SIG-M5 treated with dmso at 0.1 percent for 504 hours (cell line): ENCODE measurements around the gene CFAP73.

Experiments
- DNase-seq: peaks from one replicate; lab custom pipeline; 2025; ENCODE audit not compliant: unreplicated experiment; lab: John Stamatoyannopoulos, UW

CFAP73 gene

DNA sequence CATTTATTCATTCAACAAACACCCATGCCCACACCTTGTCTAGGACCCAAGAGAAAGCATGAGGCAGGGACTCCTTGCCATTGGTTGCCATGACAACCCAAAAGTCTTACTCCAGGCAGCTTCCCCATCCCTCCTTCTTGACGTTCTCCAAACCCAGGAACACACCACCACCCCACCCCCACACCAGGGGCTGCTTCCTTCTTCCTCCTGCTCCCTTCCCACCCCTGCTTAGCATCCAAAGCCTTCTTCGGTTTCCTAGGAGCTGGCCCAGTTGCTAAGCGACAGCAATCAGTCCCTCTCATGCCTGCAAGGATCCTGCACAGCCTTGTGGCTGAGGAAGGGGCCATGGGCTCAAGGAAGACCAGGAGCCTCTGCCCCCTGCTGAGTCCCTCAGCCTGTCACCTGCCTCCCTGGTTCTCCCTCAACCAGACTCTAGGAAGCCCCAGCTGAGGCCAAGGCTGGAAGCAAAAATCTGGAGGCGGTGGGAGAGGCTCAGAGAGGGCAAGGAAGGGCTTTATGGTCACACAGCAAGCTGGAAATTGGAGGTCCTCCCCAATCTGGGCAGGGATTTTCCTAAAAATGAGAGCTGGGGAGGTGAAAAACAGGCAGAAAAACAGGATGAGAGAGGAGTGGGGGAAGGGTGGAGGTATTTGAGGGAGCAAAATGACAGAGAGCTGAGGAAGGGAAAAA, 29.4 kb upstream of the CFAP73 start:
- DNase-seq = no peak

- no peak for DNase-seq
These were observed 28.7 kb upstream of the CFAP73 start for GRCh38 chr12:113120670-113121370.

GRCh38 chr12:113127791-113128199, 21.7 kb upstream of the CFAP73 start:
- no peak for DNase-seq

- no peak for DNase-seq
These were observed 20.5 kb upstream of the CFAP73 start for GRCh38 chr12:113128802-113129663.

GRCh38 chr12:113129664-113130456, 19.7 kb upstream of the CFAP73 start:
- DNase-seq = no peak

DNA sequence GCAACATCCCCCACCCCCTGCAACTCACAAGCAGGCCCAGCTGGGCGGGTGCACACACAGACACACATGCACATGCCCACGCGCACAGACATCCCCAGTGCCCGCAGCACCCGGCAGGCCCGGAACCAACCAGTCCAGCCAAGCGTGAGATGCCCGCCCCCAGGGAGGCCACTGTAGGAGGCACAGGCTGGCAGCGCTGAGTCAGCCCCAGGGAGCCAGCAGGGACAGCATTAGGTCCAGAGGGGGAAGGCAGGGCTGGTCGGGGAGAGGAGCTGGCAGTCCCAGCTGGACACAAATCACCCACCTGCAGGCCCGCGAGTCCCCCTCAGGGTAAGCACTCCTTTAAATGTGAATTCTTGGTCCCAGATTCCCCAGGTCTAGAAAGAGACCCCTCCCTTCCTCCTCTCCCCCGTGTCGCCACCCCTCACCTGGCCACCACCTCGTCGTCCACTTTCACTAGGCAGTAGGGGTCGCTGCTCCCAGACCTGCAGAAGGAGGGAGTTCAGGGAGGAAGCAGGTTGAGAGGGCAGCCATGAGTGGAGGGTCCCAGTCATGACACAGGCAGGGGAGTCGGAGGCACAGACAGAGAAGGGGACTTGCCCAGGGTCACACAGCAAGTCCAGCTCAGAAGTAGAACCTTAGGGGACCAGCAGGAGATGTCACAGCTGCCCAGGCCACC, 18.9 kb upstream of the CFAP73 start:
- no peak for DNase-seq

DNA sequence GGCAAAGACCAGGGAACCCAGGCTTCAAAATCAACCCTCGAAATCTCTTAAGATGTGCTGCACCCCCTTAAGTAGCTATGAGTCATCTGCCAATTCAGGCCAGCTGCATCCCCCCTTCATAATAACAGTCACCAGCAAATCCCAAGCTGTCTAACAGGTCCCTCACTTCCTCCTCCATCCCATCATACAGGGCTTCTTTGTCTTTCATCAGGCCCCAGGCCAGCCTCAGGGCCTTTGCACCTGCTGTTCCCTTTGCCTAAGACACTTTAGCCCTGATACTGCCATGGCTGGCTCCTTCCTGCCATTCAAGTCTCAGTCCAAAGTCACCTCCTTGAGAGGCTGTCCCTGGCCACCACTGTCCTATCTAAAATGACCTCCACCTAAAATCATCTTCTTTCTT, 18.0 kb upstream of the CFAP73 start:
- DNase-seq = no peak

DNA sequence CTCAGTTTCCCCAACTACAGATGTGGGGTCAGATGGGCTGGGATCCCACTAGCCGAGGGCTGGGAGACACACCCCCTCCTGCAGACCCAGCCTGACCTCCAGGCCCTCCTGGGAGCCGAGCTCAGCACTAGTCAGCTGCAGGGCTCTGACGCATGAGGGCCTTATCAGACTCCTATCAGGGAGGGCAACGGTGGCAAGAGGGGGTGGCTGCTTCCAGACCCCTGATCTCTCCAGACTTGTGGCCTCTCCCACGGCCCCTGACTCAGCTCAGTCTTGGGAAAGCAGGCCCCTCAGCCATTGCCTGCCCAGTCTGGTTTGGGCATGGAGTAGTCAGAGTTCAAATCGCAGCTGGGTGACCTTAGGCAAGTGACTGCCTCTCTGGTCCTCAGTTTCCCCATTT, 16.5 kb upstream of the CFAP73 start:
- no peak for DNase-seq

DNA sequence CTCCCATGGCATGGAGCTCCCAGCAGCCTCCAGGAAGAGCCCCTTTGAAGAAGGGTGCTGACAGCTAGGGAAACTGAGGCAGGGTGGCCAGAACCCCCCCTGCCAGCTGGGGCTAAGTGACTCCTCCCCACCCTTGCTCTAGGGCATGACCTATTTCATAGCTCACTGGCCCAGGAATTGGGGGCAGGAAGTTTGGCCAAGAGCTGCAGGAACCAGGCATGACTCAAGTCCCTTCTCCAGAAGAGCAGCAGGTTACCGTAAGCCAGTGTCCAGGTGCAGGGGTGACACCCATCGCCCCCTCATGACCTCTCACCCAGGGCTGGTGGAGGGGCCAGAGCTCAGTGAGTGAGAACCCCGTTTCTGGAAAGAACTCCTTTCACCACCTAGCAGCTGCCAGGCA, 15.9 kb upstream of the CFAP73 start:
- DNase-seq = no peak

DNA sequence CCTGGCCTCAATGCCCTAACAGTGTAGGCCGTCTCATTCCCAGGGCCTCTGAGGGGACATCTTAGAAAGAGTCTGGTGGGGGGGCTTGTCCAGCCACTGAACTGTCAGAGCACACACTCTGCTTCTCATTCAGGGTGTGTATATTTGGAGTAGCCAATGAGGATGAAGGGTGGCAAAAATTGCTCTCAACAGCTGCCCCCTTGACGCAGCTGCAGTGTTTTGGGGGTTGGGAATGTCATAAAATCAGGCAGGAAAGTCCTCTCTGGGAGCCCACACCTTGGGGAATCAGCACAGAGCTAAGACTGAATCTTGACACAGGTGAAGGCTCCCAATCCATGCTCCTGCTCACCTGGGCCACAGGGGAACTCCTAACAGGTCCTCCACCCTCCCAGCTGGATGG, 15.5 kb upstream of the CFAP73 start:
- no peak for DNase-seq

GRCh38 chr12:113134521-113134951, 15.0 kb upstream of the CFAP73 start:
- DNase-seq = no peak

- peak; percentile 38 for DNase-seq
These were observed 14.1 kb upstream of the CFAP73 start, which contains the start of gene RASAL1 for GRCh38 chr12:113135178-113136127. Gene RASAL1, minus strand, starts transcription at chr12:113135761. Its CDS starts 299 bp downstream, at chr12:113135462.

DNA sequence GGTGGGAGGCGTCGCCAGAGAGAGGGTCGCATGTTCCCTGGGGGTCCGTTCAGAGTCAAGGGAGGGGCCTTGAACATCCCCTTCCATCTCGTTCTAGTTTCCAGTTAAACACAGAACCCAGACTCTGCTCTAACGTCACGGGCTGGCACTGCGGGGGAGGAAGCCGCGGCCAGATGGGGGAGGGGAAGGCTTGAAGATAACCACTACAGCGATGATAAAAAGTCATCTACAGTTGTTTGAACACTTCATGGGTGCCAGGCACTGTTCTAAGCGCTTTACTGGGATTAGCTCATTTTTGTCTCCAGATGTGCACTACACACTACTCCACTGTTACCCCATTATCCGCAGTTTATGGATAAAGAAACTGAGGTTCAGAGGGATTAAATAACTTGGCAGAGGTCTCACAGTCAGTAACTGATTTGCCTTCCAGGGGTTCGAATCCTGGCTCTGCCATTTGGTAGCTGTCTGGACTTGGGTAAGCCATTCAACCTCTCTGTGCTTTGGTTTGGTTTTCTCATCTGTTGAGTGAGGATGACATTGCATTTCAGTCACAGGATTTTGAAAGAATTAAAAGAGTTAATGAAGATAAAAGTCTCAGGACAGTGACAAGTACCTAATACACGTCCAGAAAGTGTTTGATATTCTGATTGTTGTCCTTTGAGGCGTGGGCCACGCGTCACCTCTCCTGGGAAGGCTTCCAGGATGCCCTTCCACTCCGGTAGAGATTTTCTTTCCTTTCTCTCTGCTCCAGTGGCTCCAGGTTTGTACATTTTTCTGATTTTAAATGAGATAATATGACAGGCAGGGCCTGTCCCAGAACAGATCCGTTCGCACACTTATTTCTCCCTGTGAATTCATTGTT, 13.2 kb upstream of the CFAP73 start:
- DNase-seq = peak; percentile 10

GRCh38 chr12:113136990-113137511, 12.5 kb upstream of the CFAP73 start:
- DNase-seq = peak; percentile 49

- DNase-seq = no peak
These were observed 11.4 kb upstream of the CFAP73 start for GRCh38 chr12:113137861-113138783.

- DNase-seq = no peak
These were observed 10.7 kb upstream of the CFAP73 start for GRCh38 chr12:113138826-113139225.

- no peak for DNase-seq
These were observed 8.8 kb upstream of the CFAP73 start for GRCh38 chr12:113140706-113141105.
